Ishikawa (cell line): ENCODE measurements around the gene TMEM164.

Experiments
- CEBPB ChIP-seq: IDR thresholded peaks from 2 replicates; pipeline ENCODE4 v1.6.1; 2012
- CREB1 ChIP-seq: IDR thresholded peaks from 2 replicates; pipeline ENCODE4 v1.6.1; 2012; ENCODE audit warnings: low read depth
- EGR1 ChIP-seq: IDR thresholded peaks from 2 replicates; pipeline ENCODE4 v1.6.1; 2012
- EP300 ChIP-seq: IDR thresholded peaks from 2 replicates; pipeline ENCODE4 v1.6.1; 2012; ENCODE audit warnings: borderline replicate concordance
- FOXM1 ChIP-seq: IDR thresholded peaks from 2 replicates; pipeline ENCODE4 v1.6.1; 2012; ENCODE audit warnings: low read depth, borderline replicate concordance
- NFIC ChIP-seq: IDR thresholded peaks from 2 replicates; pipeline ENCODE4 v1.6.1; 2012
- RAD21 ChIP-seq: IDR thresholded peaks from 2 replicates; pipeline ENCODE4 v1.6.1; 2012; ENCODE audit warnings: low read depth
- REST ChIP-seq: IDR thresholded peaks from 2 replicates; pipeline ENCODE4 v1.6.1; 2012; ENCODE audit warnings: low read depth, mild to moderate bottlenecking
- TAF1 ChIP-seq: IDR thresholded peaks from 2 replicates; pipeline ENCODE4 v1.6.1; 2012; ENCODE audit warnings: low read depth, mild to moderate bottlenecking
- TCF12 ChIP-seq: IDR thresholded peaks from 2 replicates; pipeline ENCODE4 v1.6.1; 2012; ENCODE audit warnings: low read depth
- TEAD4 ChIP-seq: IDR thresholded peaks from 2 replicates; pipeline ENCODE4 v1.6.1; 2012
- USF1 ChIP-seq: IDR thresholded peaks from 2 replicates; pipeline ENCODE4 v1.6.1; 2012
- YY1 ChIP-seq: IDR thresholded peaks from 2 replicates; pipeline ENCODE4 v1.6.1; 2012; ENCODE audit warnings: low read depth
- ZBTB7A ChIP-seq: IDR thresholded peaks from 2 replicates; pipeline ENCODE4 v1.6.1; 2012; ENCODE audit warnings: low read depth
- TF ChIP-seq, protein P1 (sequence below): IDR thresholded peaks from 2 replicates; pipeline ENCODE4 v1.6.1; 2012

Gene TMEM164

DNA sequence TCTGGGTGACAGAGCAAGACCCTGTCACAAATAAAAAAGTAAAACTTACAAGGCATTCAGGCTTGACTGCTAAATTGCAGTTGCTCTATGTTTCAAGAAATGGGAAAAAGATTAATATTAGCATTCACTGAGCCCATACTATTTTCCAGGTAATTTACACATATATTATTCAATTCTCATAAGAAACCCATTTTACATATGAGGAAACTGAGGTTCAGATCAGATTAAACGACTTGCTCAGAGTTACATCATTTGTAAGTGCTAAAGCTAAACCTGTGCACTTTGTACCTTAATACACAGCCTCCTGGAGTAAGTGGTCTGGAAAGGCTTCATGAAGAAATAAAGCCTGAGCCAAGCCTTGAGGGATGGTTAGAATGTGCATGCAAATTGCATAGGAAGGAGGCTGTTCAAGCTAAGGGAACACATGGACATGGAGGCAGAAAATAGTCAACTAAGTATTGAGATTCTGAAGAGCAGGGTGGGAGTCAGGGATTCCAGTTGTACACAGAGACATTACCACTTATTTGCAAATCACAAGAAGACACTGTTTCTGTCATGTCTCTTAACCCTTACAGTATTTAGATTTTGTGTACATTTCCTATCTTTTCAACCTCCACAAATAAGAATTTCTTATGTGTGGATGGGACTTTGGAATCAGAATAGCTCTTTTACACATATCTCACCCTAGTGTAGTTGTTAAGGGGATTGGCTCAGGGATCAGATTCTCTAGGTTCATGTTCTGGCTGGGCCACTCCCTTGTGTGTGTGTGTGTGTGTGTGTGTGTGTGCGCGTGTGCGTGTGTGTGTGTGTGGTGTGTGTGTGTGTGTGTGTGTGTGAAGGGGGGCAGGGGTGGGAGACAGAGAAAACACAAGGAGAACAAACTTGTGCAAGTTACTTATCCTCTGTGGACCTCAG, 113.4 kb downstream of the TMEM164 start:
- TF ChIP-seq EP300 (no peak), ZBTB7A (no peak), CEBPB (no peak), NFIC (no peak), CREB1 (no peak), RAD21 (no peak), TEAD4 (no peak), EGR1 (no peak), FOXM1 (no peak), TCF12 (no peak), USF1 (no peak), REST (no peak), TAF1 (no peak), YY1 (no peak)
- TF ChIP-seq, protein P1, sequence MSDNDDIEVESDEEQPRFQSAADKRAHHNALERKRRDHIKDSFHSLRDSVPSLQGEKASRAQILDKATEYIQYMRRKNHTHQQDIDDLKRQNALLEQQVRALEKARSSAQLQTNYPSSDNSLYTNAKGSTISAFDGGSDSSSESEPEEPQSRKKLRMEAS, result no peak

DNA sequence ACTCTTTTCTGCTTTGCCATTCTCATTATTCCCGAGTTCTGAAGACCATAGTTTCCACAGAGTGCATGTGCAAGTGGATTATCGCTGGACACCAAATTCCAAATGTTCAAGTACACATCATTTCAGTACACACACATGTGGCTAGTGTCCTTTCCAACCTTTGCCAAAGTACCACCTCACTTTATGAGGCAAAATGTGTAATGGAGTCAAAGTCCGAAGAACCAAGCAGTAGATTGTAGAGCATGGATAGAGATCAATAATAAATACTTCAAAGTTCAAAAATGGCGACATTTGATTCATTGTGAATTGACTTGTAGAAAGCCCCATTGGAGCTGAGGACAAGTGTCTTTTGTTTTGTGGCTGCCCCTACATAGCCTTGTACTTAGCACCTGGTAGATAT, 115.6 kb downstream of the TMEM164 start:
- TF ChIP-seq REST (no peak), CEBPB (no peak), FOXM1 (no peak), ZBTB7A (no peak), TEAD4 (no peak), TAF1 (no peak), USF1 (no peak), YY1 (no peak), EP300 (no peak), TCF12 (no peak), RAD21 (no peak), NFIC (no peak)
- TF ChIP-seq, protein P1, result no peak

- TF ChIP-seq YY1, result no peak
- TF ChIP-seq ZBTB7A, result no peak
- no peak for TF ChIP-seq RAD21
- no peak for TF ChIP-seq REST
- TF ChIP-seq TCF12, result no peak
- no peak for TF ChIP-seq TEAD4
- no peak for TF ChIP-seq EGR1
- no peak for TF ChIP-seq TAF1
- TF ChIP-seq, protein P1, result no peak
- TF ChIP-seq CREB1, result no peak
Observed at GRCh38 chrX:110119480-110119879, 116.6 kb downstream of the TMEM164 start.

DNA sequence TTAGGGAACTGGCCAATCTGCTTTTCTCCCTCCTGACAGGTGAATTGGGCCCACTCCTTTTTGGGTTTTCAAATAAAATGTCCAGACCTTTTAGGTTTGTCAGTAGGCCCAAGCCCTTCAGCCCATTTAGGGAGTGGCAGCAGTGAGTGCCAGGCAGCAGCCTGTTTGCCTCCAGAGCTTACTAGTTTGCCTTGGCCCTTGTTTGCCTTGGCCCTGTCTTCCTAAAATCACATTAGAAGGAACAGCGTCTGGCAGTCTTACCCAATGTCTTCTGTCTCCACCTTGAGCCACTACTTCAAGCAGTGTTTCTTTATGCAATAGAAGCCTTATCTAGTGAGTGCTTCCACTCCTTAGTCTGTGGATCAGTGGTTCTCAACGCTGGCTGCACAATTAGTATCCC, 117.1 kb downstream of the TMEM164 start:
- no peak for TF ChIP-seq EGR1
- TF ChIP-seq YY1, result no peak
- no peak for TF ChIP-seq RAD21
- no peak for TF ChIP-seq NFIC
- TF ChIP-seq EP300, result no peak
- TF ChIP-seq, protein P1, result no peak
- no peak for TF ChIP-seq TEAD4
- TF ChIP-seq REST, result no peak
- no peak for TF ChIP-seq TCF12
- no peak for TF ChIP-seq TAF1
- TF ChIP-seq USF1, result no peak
- TF ChIP-seq FOXM1, result no peak
- no peak for TF ChIP-seq CEBPB
- no peak for TF ChIP-seq ZBTB7A
- no peak for TF ChIP-seq CREB1
